Inferior parietal cortex (tissue), 1 donor: ENCODE data around the gene RFC2.
"Not testable (repeated sequence)": the region's sequence is repeated elsewhere in the genome, so short reads cannot be mapped to it uniquely, and the experiment has no call there.

Experiments used
- DNase-seq: peaks from one replicate; pipeline ENCODE4 v3.0.0-alpha.2; 2016; ENCODE audit errors: extremely low spot score

RFC2 gene

DNA sequence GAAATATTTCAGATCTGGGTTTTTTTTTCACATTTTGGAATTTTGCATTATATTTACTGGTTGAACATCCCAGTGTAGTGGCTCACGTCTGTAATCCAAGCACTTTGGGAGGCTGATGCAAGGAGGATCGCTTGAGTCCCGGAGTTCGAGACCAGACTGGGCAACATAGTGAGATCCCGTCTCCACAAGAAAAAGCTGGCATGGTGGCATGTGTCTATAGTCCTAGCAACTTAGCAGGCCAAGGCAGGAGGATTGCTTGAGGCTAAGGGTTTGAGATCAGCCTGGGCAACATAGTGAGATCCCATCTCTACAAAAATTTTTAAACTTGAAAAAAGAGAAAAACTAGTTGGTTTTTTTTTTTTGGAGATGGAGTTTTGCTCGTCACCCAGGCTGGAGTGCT, 6.0 kb downstream of the RFC2 start:
- DNase-seq = no peak

DNA sequence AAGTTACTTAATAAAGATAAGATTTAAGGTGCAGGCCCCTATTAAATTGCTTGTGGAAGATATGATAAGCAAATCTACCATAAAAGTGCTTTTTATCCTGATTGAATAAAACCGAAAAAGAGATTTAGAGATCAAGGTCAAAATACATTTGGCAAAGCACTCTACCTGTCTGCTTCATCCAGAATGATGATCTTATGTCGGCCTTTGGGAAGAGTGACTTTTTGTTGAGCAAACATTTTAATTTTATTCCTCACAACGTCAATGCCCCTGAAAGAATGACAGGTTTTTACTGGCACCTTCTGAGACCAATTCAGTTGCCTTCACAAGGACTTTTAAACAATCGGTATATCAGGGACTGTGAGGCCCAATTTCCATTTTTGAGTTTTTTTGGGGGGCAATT, 7.7 kb downstream of the RFC2 start:
- DNase-seq = no peak

DNA sequence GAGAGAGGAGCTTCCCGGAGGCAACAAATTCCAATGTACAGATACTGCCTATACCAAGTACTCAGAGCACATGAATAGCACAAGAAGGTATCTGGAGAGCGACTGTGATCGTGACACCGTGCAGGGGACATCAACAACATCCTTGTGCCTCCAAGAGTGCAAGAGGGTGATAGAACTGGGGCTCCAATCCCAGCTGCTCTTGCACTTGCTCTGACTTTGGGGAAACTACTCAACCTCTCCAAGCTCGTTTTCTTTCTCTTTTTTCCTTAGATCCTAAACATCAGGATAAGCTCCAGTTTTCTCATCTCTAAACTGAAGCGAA, 12.1 kb downstream of the RFC2 start:
- no peak for DNase-seq

DNA sequence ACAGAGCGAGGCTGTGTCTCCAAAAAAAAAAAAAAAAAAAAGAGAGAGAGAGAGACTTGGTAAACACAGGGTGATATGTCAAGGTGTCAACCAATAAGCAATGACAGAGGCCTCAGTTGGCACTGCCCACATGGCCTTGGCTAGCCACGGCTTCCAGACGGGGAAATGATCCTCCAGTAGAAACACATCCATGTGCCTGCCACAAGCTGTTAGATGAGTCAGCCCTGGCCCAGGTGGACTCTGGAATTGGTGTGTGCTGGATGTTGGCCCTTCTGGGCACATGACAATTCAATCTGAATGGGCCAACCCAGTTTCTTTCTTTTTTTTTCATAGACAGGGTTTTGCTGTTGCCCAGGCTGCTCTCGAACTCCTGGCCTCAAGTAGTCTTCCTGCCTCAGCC, 13.7 kb downstream of the RFC2 start:
- no peak for DNase-seq

DNA sequence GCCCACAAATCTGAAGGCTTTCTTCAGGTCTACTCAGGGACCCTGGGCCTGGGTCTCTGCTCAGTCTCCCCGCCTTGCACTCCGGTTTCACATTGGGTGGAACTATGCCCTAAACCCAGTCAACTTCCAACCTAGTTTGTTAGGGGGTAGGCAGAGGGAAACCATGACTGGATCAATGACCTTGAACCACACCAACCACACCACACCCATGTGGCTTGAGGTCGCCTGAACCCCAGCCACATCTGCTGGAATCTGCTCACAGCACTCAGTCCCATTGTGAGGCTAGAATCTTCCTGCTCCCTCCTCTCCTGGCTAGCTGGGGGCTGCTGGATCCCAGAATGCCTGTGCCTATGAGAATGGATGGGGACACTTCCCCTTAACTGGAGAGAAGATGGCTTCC, 17.9 kb downstream of the RFC2 start:
- DNase-seq = no peak

DNA sequence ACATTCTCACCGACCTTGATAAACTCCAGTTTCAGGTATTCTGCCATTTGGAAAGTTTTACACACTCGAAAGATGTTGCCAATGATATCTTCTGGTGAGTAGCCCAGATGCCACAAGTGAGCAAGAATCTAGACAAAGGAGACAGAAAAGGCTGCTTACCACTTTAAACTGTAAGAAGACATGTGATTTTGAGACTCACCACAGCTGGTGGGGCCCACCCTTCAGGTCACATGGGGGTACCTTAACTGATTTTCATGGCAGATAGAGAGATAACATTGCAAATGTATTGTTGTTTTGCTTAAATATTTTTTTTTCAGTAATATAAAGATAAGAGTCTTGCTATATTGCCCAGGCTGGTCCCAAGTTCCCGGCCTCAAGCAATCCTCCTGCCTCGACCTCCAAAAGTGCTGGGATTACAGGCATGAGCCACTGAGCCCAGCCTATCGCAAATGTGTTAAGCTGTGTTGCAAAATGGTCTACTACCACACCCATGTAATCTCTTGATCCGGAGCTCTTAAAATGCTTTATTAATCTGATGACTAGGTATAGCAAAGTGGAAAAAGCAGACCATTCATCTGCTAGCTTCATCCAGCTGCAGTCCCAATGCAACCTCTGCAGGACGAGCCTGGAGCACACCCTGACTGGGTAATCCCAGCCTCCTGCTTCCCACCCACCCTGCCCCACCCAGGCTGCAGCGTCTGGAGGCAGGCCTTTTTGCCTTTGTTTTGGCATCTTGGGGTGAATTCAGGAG, 18.5 kb downstream of the RFC2 start:
- no peak for DNase-seq

DNA sequence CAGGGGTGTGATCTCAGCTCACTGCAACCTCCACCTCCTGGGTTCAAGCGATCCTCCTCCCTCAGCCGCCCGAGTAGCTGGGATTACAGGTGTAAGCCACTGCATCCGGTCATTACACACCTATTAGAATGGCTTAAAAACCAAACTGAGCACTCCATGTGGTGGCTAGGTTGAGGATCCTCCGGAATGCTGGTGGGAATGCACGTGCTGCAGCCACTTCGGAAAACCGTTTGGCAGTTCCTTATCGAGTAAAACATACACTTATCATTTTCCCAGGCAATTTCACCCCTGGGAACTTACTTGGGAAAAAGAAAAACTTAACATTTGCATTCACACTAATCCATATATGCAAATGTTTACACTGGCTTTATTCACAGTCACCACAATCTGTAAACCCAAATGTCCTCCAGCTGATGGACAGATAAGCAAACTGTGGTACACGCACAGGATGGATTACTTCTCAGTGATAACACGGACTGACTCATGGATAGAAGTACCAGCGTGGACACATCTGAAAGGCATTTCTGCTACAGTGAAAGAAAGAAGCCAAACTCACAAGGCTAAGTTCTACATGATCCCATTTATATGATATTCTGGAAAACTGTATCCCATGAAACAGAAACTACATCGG, 20.4 kb downstream of the RFC2 start:
- DNase-seq = no peak

DNA sequence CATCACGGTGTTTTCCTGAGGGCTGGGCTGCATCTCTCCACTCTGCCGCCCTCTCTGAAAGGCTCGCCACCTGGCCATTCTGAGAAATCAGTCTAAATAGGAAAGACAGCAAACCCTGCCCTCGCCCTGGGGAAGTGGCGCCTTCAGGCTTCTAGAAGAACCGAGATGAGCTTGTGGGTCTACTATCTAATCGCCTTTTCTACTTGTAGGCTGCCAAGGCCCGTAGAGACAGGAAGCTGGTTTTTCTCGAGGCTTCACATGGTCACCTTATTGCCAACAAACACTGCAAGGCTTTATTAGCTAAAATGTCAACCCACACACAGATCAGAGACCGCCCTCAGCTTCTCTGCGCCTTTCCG, 23.0 kb downstream of the RFC2 start:
- DNase-seq = no peak

DNA sequence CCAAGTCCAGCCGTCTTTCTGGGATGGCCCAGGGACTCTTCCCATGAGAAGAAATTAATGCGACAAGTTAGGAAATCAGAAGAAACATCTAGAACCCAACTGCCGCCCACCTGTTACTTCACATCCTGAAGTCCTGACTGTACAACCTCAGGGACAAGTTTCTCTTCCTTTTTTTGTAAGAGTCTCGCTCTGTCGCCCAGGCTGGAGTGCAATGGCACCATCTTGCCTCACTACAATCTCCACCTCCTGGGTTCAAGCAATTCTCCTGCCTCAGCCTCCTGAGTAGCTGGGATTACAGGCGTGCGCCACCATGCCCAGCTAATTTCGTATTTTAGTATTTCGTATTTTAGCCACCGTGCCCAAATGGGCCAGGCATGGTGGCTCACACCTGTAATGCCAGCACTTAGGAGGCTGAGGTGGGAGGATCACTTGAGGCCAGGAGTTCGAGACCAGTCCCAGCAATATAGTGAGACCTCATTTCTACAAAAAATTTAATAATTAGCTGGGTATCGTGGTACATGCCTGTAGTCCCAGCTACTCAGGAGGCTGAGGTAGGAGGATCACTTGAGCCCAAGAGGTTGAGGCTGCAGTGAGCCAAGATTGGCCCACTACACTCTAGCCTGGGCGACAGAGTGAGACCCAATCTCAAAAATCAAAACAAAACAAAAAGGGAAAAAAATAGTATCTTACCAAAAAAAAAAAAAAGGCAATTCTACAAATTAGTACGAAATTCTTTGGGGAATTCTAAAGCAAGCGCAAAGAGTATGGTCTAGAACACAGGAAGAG, 23.6 kb downstream of the RFC2 start:
- no peak for DNase-seq

DNA sequence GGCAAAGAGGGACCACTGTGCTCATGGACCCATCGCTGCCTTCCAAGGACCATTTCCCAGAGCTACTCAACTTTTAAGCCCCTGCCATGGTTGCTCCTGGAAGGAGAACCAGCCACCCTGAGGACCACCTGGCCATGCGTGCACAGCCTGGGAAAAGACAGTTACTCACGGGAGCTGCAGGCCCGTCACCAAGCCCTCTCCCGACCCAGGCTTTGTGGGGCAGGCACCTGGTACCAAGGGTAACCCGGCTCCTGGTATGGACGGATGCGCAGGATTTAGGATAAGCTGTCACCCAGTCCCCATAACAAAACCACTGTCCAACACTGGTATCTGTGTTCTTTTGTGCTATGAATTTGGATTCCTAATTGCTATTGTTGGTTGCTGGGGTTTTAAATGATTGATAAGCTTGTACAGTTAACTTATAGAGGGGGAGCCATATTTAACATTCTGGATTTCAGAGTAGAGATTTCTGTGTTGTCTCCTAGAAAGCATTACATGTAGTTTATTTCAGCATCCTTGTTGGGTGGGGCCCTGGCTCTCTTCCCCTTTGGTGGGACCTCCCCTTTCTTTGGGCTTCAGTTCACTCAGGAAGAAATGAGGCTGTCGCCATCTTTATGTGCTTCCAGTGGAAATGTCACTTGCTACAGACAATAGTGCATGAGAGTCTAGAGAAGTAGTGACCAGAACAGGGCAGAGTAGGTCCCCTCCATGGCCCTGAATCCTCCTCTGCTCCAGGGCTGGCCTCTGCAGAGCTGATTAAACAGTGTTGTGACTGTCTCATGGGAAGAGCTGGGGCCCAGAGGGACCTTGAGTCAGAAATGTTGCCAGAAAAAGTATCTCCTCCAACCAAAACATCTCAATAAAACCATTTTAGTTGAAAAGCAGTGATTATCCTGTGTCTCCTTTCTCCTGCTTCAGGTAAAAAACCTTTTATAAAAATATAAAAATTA, 25.0 kb downstream of the RFC2 start:
- no peak for DNase-seq

DNA sequence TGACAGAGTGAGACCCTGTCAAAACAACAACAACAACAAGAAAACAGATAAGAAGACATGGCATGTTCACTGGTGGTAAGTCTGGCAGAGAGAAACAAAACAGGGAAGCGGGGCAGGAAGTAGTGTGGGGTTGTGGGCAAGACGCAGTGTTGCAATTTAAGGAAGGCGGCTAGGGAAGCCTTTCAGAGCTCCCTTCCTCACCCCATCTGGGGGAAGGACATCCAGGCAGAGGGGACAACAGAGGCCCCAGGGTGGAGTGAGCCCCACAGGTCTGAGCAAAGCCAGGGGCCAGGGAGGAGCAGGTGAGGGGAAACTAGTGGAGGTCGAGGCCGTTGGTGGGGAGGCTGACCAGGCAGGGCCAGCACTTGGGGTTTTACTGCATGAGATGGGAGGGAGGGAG, 27.6 kb downstream of the RFC2 start:
- DNase-seq = no peak

DNA sequence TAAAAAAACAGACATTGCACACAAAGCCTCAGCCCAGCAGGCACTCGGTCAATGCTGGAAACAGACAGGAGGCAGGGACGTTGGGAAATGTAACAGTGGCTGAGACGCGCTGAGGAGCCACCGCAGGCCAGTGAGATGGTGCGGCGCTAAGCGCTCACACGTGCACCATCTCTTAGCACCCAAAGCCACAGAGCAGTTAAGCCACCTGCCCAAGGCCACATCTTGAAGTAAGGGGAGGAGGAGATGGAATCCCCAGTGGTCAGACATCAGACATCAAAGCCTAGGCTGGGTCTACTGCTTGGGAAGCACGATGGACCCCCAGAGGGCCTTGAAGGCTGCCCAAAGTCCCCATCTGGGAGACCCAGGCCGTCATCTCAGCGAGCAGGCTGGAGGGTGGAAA, 28.8 kb downstream of the RFC2 start:
- no peak for DNase-seq

DNA sequence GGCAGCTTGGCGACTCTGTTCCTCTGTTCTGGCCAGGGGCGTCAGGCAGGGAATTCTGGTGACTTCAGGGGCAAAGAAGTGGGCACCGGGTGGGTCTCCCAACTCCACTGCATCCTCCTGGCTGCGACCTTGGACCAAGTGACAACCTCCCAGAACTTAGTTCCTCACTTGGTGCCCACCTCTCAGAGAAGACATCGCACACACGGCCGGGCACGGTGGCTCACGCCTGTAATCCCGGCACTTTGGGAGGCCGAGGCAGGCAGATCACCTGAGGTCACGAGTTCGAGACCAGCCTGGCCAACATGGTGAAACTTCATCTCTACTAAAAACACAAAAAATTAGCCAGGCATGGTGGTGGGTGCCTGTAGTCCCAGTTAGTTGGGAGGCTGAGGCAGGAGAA, 29.3 kb downstream of the RFC2 start:
- DNase-seq = not testable (repeated sequence)

DNA sequence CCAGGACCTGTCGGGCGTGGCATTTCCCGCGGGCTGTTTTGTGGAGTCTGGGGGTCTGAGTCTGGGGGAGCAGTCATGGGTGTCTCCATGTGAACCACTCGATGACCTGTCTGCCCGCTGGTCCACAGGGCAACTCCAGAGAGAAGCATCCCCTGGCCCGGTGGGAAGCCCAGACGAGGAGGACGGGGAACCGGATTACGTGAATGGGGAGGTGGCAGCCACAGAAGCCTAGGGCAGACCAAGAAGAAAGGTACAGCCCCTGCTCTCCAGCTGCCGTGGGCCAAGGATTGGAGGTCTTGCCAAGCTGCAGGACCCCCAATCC, 29.7 kb downstream of the RFC2 start:
- DNase-seq = no peak

DNA sequence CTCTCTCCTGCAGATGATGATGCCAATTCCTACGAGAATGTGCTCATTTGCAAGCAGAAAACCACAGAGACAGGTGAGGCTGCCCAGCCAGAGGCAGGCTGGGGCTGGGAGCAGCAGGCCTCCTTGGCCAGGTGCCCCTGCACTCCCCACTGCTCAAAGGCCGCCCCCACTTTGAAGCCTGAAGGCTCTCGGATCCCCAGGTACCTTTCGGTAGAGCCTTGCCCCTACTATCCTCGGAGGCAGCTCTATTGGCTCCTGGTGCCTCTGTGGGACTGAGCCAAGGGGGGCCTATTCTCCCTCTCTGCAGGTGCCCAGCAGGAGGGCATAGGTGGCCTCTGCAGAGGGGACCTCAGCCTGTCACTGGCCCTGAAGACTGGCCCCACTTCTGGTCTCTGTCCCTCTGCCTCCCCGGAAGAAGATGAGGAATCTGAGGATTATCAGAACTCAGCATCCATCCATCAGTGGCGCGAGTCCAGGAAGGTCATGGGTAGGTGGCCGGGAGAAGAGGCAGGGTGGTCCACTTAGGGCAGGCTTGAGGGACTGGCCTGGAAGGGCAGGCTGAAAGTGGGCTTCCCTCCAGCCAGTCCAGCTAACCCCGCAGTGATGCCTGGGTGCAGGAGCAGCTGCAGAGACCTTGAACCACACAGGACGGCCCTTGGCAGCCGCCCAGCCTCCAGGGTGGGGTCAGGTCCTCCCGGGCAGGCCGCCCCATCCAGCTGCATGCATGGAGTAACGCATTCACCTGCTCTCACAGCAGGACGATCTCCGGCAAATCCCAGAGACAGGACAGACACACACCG, 30.3 kb downstream of the RFC2 start:
- DNase-seq = no peak

DNA sequence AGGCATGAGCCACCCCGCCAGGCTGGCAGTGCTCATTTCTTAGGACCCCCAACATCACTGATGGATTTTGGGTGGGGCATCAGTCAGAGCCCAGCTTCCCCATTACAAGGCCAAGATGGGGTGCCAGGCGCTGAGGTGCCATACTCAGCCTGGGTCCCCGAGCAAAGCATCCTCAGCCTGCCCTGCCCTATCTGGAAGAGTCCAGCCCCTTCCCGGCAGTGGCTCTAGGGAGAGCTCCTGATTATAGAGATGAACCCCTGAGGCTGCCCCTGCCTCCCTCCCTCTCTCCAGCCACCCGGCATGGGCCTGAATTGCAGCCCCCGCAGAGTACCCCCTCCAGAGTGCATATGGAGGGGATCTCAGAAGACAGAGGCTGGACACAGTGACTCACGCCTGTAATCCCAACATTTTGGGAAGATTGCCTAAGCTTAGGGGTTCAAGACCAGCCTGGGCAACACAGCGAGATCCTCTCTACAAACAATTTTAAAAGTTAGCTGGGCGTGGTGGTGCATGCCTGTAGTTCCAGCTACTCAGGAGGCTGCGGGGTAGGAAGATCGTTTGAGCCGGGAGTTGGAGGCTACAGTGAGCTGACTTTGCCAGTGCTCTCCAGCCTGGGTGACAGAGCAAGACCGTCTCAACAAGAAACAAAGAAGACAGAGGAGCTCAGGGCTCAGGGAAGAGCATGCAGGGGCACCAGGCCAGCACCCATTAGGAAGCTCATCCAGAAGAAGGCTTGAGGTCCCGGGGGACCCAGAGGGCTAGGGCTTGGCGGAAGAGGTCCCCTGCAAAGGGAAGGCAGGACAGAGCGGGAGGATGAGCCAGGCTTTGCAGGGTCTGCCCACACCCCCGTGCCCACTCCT, 31.1 kb downstream of the RFC2 start:
- DNase-seq = no peak

DNA sequence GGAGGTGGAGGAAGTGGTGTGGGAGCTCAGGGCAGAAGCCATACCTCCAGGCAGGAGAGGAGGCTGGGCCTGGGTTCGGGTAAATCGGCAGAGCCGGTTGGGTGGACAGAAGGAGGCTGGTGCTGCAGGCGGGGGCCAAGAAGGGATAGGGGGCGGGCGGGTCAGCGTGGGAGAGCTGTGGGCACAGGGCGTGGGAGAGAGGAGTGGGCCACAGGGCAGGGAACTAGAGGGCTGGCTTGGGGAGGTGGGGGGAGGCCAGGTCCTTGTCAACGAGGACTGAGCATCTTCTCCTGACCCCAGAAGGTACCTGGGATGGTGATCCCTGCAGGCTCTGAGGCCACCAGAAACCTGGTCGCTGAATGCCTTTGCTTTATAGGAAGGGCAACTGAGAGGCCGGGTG, 32.5 kb downstream of the RFC2 start:
- DNase-seq = no peak

DNA sequence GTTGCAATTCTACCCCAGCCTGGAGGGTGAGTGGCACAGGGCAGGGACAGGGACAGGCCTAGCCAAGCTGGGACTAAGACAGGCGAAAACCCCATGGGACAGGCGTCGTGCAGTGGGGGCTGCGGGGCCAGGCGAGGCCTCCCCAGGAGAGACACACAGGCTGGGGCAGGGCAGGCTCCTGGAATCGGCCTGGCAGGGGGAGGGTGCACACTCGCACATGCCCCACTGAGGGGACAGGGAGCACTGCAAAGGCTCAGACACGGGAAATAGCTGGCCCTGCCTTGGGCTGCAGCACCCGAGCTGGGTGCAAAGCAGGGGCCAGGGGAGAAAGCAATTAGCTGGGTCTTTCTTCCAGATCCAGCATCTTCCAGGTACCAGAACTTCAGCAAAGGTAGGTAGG, 34.0 kb downstream of the RFC2 start:
- DNase-seq = no peak

DNA sequence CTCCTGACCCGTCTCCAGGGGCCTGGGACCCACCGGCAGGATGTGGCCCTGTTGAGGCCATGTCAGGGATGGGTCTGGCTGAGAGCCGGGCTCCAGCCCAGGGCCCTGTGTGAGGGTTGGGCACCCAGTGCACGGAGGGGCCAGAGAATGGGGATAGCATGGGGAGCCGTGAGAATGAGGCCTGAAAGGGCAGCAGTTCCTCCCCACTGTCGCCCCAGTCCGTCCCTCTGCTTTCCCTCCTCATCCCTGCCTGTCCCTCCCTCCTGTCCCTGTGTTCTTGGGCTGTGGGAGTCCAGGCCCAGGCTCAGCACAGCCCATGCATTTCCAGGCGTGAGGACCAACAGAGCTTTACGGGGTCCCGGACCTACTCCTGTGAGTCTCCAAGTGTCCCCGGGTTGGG, 34.8 kb downstream of the RFC2 start:
- DNase-seq = no peak

DNA sequence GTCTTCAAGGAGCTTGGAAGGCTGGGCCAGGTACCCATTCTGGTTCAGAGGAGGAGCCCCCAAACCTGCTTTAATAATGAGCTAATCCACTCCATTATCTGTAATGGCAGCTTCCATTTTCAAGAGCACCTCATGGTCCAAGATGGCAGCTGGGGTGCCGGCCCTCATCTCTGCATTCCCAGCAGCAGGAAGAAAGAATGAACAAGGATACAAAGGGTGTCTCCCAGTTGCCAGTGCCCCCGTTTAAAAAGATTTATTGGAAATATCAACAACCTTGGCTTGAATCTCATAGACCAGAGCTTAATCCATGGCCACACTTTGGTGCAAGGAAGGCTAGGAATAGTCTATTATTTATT, 35.9 kb downstream of the RFC2 start:
- no peak for DNase-seq
